Stimulated activated naive CD4-positive, alpha-beta T cell (primary cell): ENCODE results near the gene HSPB6.

Source experiments
- DNase-seq, 6 experiments: peaks; one replicate each; lab custom pipeline; 2025; lab: John Stamatoyannopoulos, UW

Gene HSPB6

GRCh38 chr19:35716801-35717664 is 39.8 kb downstream of the HSPB6 start:
- peak; percentile 89 to 98 (median 96) for DNase-seq

GRCh38 chr19:35715981-35716800 is 40.6 kb downstream of the HSPB6 start:
- DNase-seq: peak in 2 of 6 experiments; percentile 27 to 29

DNA sequence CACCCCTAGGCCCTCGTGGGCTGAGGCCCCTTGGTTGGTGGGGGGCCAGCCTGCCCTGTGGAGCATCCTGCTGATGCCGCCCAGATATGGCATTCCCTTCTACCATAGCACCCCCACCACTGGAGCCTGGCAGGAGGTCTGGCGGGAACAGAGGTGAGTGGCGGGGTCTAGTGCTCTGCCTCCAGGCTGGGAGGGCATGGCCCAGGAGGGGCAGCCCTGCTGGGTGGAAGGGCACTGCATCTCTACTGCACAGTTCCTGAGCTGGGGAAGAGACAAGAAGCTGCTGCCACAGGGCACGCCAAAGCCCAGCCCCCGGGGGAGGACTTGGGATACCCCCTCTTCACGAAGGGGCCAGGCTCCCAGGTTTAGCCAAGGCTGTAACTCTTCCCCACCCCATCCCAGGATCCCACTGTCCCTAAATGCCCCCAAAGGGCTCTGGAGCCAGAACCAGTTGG is 41.4 kb downstream of the HSPB6 start:
- DNase-seq: no peak

DNA sequence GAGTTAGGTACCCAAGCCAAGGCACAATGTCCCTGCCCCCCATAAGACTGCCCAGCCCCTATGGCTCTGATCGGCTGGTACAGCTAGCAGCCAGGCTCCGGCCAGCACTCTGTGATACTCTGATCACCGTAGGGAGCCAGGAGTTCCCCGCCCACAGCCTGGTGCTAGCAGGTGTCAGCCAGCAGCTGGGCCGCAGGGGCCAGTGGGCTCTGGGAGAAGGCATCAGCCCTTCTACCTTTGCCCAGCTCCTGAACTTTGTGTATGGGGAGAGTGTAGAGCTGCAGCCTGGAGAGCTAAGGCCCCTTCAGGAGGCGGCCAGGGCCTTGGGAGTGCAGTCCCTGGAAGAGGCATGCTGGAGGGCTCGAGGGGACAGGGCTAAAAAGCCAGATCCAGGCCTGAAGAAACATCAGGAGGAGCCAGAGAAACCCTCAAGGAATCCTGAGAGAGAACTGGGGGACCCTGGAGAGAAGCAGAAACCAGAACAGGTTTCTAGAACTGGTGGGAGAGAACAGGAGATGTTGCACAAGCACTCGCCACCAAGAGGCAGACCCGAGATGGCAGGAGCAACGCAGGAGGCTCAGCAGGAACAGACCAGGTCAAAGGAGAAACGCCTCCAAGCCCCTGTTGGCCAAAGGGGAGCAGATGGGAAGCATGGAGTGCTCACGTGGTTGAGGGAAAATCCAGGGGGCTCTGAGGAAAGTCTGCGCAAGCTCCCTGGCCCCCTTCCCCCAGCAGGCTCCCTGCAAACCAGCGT is 42.1 kb downstream of the HSPB6 start:
- no peak for DNase-seq

DNA sequence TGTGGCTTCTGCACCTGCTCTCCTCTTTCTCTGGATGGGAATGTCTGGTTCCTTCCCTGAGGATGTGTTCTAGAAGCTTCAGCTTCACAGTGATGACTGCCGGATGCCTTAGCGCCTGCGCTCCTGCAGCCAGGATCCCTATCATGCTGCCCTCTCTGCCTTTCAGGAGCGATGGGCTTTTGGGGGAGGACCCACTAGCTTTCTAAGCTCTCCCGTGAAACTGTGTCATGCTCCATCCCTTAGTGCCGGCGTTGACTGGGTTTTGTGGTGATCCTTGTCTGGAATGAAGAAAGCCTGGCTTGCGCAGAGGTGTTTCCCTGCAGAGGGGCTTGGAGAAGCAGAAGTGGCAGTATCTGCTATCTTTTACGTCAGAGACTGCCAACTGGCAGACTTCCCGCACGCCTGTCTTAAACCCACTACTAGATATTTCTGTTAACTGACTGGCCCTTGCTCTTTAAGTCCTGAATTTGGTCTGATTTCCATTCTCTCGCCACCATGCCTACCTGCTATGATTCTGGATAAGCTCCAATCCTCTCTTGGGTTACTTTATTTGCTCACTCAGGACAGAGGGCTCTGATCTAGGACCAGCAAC is 42.8 kb downstream of the HSPB6 start:
- DNase-seq: no peak

DNA sequence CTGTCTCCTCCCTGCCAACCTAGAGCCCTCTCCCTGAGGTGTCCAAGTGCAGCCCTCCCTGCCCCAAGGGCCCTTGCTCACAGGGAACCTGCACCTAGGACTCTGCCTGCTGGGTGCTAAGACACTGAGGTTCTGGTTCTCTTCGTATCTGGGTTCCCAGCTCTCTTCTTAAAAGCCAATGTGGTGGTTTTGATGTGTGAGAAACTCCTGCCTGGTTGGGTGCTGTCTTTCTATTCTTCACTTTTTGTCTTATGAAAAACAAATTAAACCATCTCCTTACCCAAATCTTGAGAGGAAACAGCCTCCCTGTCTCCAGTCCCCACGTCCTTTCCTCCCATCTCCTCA is 43.4 kb downstream of the HSPB6 start:
- peak in 1 of 6 experiments; percentile 52 for DNase-seq

DNA sequence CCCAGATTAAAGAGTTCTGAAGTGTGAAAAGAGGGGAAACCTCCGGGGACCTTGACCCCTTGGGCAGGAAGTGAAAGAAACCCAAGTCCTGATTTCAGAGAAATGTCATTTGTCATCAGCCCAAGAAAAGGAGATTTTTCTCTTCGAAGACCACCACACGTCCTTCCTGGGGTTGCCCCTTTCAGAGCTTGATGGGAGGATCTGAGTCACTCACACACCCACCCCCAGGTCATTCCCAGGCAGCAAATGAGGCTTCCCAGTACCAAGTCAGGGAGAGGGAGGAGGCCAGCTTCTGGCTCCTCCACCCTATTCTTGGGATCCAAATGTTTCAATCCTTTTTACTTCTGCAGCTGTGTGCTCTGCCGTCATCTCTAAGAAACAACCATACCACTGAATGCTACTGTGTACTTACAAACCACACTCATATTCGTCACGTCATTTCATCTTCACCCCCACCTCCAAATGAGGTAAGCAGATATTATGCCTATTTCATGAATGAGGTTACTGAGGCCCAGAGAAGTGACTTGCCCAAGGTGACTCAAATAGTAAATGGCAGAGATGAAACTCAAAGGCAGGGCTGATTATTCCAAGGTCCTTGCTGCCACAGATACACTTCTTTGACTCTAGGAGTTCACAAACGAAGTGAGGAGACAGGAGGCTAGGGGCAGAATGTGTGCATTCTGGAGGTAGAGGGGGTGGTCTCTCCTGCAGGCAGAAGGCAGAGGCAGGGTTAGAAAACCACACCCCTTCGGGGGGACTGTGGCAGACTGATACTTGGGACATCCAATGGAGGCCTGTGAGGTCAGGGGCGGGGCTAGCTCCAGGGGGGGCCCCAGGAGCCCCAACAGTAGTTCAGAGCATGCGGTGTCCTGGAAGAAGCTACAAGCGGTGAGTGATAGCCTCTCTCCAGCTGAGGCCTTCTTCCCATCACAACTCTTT is 44.0 kb downstream of the HSPB6 start:
- peak in 3 of 6 experiments; percentile 11 to 49 (median 14) for DNase-seq

DNA sequence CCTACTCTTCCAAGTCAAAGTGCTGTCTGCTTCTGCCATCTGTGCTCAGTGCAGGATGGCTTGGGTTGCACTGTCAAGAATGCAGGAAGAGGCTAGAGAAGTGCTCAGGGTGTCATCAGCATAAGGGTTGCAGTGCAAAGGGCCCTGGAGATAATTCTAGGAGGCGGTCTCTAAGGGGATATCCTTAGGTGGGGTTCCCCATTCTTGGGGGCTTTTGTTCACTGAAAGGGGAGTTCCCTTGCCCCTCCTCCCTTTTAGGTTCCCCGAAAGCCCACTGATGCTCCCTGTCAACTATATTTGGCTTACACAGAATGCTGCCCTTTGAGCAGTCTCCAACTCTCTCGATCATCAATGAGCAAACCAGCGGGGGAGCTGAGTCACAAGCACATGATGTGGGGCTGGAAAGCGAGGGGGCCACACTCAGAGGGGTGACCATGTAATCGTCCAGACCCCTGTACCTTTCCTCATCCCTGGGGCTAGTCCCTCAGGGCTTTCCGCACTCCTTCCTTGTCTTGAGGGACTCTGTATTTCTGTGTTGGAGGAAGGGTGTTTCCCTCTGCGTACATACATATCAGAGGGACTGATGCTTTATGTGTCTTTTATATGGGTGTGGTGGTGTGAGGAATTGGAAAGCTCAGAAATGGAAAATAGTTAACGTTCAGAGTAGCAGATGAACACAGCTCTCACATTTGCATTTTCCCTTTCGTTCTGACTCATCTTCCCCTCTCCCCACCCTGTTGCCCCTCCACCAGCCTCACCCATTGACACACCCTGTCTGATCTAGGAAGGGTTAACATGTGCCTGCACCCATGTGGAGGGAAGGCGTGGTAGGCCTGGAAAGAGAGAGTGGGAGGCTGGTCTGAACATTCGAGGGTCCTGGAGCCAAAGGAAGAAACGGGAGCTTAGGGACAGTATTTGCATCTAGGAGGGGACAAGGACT is 45.8 kb downstream of the HSPB6 start:
- DNase-seq: no peak

GRCh38 chr19:35708391-35708790 is 48.4 kb downstream of the HSPB6 start:
- DNase-seq: no peak
